ENCODE results near the gene LILRA2.

The LILRA2 gene

GRCh38 chr19:54541712-54542111 is 31.9 kb upstream of the LILRA2 start:
- H3K9me3 ChIP-seq (ENCODE audit: low read depth, low read length): no peaks in the 10 kb centered on the region
- no peak for TF ChIP-seq EZH2 (IDR thresholded peaks at IDR 0.05)
- TF ChIP-seq POLR2AphosphoS5 (IDR thresholded peaks at IDR 0.05; ENCODE audit: borderline replicate concordance, low read depth, low read length): no peak
- no peak for TF ChIP-seq FOXP2 (optimal IDR thresholded peaks at IDR 0.05; ENCODE audit: control extremely low read depth, extremely low read length, insufficient read depth)
- no peak overlapping the region for H3K27ac ChIP-seq
- no peaks in the 10 kb centered on the region for H3K36me3 ChIP-seq (ENCODE audit: insufficient read depth, low read length)
- no peak overlapping the region for H3K4me3 ChIP-seq
- no peak overlapping the region for H3K9ac ChIP-seq (ENCODE audit: insufficient read length)
- no peak for DNase-seq (ENCODE audit: low read depth, low spot score)

GRCh38 chr19:54548806-54549205 is 24.8 kb upstream of the LILRA2 start:
- no peak overlapping the region for H3K9ac ChIP-seq (ENCODE audit: insufficient read length)

DNA sequence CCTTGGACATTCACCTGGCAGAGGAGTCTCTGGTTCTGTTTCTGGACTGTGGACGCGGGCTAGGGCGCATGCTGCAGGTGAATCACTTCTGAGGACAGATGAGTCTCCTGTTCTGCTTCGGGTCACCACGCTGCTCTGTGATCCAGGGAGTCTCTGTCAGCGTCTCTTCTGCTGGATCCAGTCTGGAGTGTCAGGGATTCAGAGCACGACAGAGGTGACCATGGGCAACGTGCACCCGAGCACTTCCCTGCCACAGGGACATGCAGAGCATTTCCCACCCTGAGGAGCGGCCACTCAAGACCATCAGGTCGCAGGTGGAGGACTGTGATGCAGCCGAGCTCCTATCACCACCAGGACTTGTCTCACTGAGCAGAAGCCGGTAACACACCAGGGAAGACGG is 24.4 kb upstream of the LILRA2 start:
- no peak overlapping the region for H3K27ac ChIP-seq
- no peak for DNase-seq (ENCODE audit: low read depth, low spot score)
- H3K9me3 ChIP-seq (ENCODE audit: low read depth, low read length): no peaks in the 10 kb centered on the region
- H3K9ac ChIP-seq (ENCODE audit: insufficient read length): no peak overlapping the region
- no peak for TF ChIP-seq EZH2 (IDR thresholded peaks at IDR 0.05)
- TF ChIP-seq FOXP2 (optimal IDR thresholded peaks at IDR 0.05; ENCODE audit: control extremely low read depth, extremely low read length, insufficient read depth): no peak
- TF ChIP-seq POLR2AphosphoS5 (IDR thresholded peaks at IDR 0.05; ENCODE audit: borderline replicate concordance, low read depth, low read length): no peak
- H3K4me3 ChIP-seq: no peak overlapping the region
- H3K36me3 ChIP-seq (ENCODE audit: insufficient read depth, low read length): no peaks in the 10 kb centered on the region

More at GRCh38 chr19:54548806-54549205, 24.8 kb upstream of the LILRA2 start:
- Histone ChIP-seq H3K9me3 (ENCODE audit: low read depth, low read length) (no peaks in the 10 kb centered on the region), H3K36me3 (ENCODE audit: insufficient read depth, low read length) (no peaks in the 10 kb centered on the region), H3K27ac (no peak overlapping the region), H3K4me3 (no peak overlapping the region)
- TF ChIP-seq FOXP2 (optimal IDR thresholded peaks at IDR 0.05; ENCODE audit: control extremely low read depth, extremely low read length, insufficient read depth): no peak
- no peak for TF ChIP-seq POLR2AphosphoS5 (IDR thresholded peaks at IDR 0.05; ENCODE audit: borderline replicate concordance, low read depth, low read length)
- TF ChIP-seq EZH2 (IDR thresholded peaks at IDR 0.05): no peak
- no peak for DNase-seq (ENCODE audit: low read depth, low spot score)

DNA sequence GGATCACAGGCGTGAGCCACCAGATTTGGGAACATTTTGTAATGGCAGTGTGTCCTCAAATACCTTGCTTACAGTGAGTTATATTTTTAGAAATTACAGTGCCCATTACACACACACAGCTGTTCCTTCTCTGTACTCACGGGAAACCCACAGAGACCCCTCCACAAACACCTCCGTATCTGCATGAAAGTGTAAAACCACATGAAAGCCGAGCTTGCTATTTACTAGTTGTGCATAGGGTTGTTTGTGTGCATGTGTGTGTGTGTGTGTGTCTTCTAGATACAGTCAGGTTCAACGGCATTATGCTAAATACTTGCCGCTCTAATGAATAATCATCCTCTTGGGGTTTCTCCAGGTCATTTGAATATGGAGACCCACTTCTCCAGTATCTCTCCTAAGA is 22.3 kb upstream of the LILRA2 start:
- no peak overlapping the region for H3K4me3 ChIP-seq
- TF ChIP-seq EZH2 (IDR thresholded peaks at IDR 0.05): no peak
- no peak for TF ChIP-seq POLR2AphosphoS5 (IDR thresholded peaks at IDR 0.05; ENCODE audit: borderline replicate concordance, low read depth, low read length)
- TF ChIP-seq FOXP2 (optimal IDR thresholded peaks at IDR 0.05; ENCODE audit: control extremely low read depth, extremely low read length, insufficient read depth): no peak

GRCh38 chr19:54551950-54552912 is 21.4 kb upstream of the LILRA2 start:
- Histone ChIP-seq H3K36me3 (ENCODE audit: insufficient read depth, low read length) (no peaks in the 10 kb centered on the region), H3K4me3 (no peak overlapping the region), H3K27ac (no peak overlapping the region), H3K9me3 (ENCODE audit: low read depth, low read length) (no peaks in the 10 kb centered on the region), H3K9ac (ENCODE audit: insufficient read length) (no peak overlapping the region)
- DNase-seq (ENCODE audit: low read depth, low spot score): no peak
- TF ChIP-seq FOXP2 (optimal IDR thresholded peaks at IDR 0.05; ENCODE audit: control extremely low read depth, extremely low read length, insufficient read depth) (no peak), EZH2 (IDR thresholded peaks at IDR 0.05) (no peak), POLR2AphosphoS5 (IDR thresholded peaks at IDR 0.05; ENCODE audit: borderline replicate concordance, low read depth, low read length) (no peak)

More for the DNA sequence above, 22.3 kb upstream of the LILRA2 start:
- DNase-seq (ENCODE audit: low read depth, low spot score): no peak
- H3K27ac ChIP-seq: no peak overlapping the region
- no peaks in the 10 kb centered on the region for H3K36me3 ChIP-seq (ENCODE audit: insufficient read depth, low read length)
- H3K9me3 ChIP-seq (ENCODE audit: low read depth, low read length): no peaks in the 10 kb centered on the region
- H3K9ac ChIP-seq (ENCODE audit: insufficient read length): no peak overlapping the region

DNA sequence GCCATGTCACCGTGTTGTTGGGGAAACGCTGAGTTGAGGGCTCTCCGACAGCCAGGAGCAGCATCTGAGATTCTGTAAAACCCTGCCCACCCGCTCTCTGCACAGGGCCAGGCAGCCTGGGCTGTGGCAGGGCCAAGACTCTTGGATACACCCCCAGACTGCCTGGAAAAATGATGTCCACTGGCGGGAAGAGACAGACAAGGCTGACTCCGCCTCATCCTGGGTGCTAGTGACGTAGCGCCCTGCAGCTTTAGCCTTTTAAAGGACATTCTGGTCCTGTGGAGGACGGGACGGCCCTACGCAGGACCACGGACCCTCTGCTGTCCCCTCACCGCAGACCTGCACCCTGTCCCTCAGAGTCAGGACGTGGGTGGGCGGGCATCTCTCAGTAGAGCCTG is 20.7 kb upstream of the LILRA2 start:
- Histone ChIP-seq H3K27ac (no peak overlapping the region), H3K4me3 (no peak overlapping the region), H3K9ac (ENCODE audit: insufficient read length) (no peak overlapping the region), H3K9me3 (ENCODE audit: low read depth, low read length) (no peaks in the 10 kb centered on the region), H3K36me3 (ENCODE audit: insufficient read depth, low read length) (no peaks in the 10 kb centered on the region)
- DNase-seq (ENCODE audit: low read depth, low spot score): no peak
- TF ChIP-seq EZH2 (IDR thresholded peaks at IDR 0.05): no peak

GRCh38 chr19:54554006-54554405 is 19.6 kb upstream of the LILRA2 start:
- no peak overlapping the region for H3K9ac ChIP-seq (ENCODE audit: insufficient read length)
- DNase-seq (ENCODE audit: low read depth, low spot score): no peak
- no peaks in the 10 kb centered on the region for H3K36me3 ChIP-seq (ENCODE audit: insufficient read depth, low read length)
- H3K27ac ChIP-seq: no peak overlapping the region
- H3K4me3 ChIP-seq: no peak overlapping the region
- H3K9me3 ChIP-seq (ENCODE audit: low read depth, low read length): no peaks in the 10 kb centered on the region
- TF ChIP-seq FOXP2 (optimal IDR thresholded peaks at IDR 0.05; ENCODE audit: control extremely low read depth, extremely low read length, insufficient read depth) (no peak), EZH2 (IDR thresholded peaks at IDR 0.05) (no peak), POLR2AphosphoS5 (IDR thresholded peaks at IDR 0.05; ENCODE audit: borderline replicate concordance, low read depth, low read length) (no peak)

- no peaks in the 10 kb centered on the region for H3K9me3 ChIP-seq (ENCODE audit: low read depth, low read length)
- no peaks in the 10 kb centered on the region for H3K36me3 ChIP-seq (ENCODE audit: insufficient read depth, low read length)
- no peak overlapping the region for H3K27ac ChIP-seq
- no peak overlapping the region for H3K4me3 ChIP-seq
- TF ChIP-seq POLR2AphosphoS5 (IDR thresholded peaks at IDR 0.05; ENCODE audit: borderline replicate concordance, low read depth, low read length) (no peak), EZH2 (IDR thresholded peaks at IDR 0.05) (no peak), FOXP2 (optimal IDR thresholded peaks at IDR 0.05; ENCODE audit: control extremely low read depth, extremely low read length, insufficient read depth) (no peak)
- no peak overlapping the region for H3K9ac ChIP-seq (ENCODE audit: insufficient read length)
- DNase-seq (ENCODE audit: low read depth, low spot score): no peak
Observed at GRCh38 chr19:54554896-54555295, 18.7 kb upstream of the LILRA2 start.
